22Rv1 (cell line): ENCODE results near the gene PHRF1.

Source experiments
- H3K27ac ChIP-seq: fragments of 450-650 bp; 2 replicates; pipeline ENCODE4 v1.5.1; 2017
- CTCF ChIP-seq: fragments of 450-650 bp; IDR thresholded peaks from 2 replicates; pipeline ENCODE4 v1.5.1; 2017; ENCODE audit warnings: mild to moderate bottlenecking
- ZFX ChIP-seq: fragments of 450-650 bp; IDR thresholded peaks from 2 replicates; pipeline ENCODE4 v1.6.1; 2017; ENCODE audit warnings: antibody characterized with exemption, borderline replicate concordance

Gene PHRF1

GRCh38 chr11:608791-609251 is 32.6 kb downstream of the PHRF1 start:
- TF ChIP-seq ZFX (no peak), CTCF (no peak)
- no peak overlapping the region for H3K27ac ChIP-seq

- no peak overlapping the region for H3K27ac ChIP-seq
- TF ChIP-seq CTCF (no peak), ZFX (no peak)
Measured at GRCh38 chr11:609341-609811, 33.1 kb downstream of the PHRF1 start.

- H3K27ac ChIP-seq: no peak overlapping the region
- TF ChIP-seq ZFX (no peak), CTCF (no peak)
Measured at GRCh38 chr11:610146-610801, 34.0 kb downstream of the PHRF1 start.

- TF ChIP-seq CTCF (no peak), ZFX (no peak)
- peak overlapping the region; percentile 37 for H3K27ac ChIP-seq
Measured at GRCh38 chr11:611001-611996, 35.0 kb downstream of the PHRF1 start.

- TF ChIP-seq CTCF (peak; percentile 14; the same call in 1 of the 2 replicates), ZFX (no peak)
- H3K27ac ChIP-seq: peak overlapping the region; percentile 37
Measured at GRCh38 chr11:612201-612960, 36.1 kb downstream of the PHRF1 start.

- peak overlapping the region; percentile 37; the same call in 1 of the 2 replicates for H3K27ac ChIP-seq
- TF ChIP-seq CTCF (no peak), ZFX (no peak)
Measured at GRCh38 chr11:612961-613300, 36.7 kb downstream of the PHRF1 start.
